HG03045 (cell line): Measurements from ENCODE around the gene HSPA4.

ENCODE experiments used
- ATAC-seq: cut with Tn5 transposase; IDR thresholded peaks from one replicate; pipeline ENCODE4 v1.9.1; 2021; ENCODE audit warnings: mild to moderate bottlenecking, moderate library complexity; ENCODE audit not compliant: unreplicated experiment

Gene HSPA4

GRCh38 chr5:133088064-133088463, 36.3 kb downstream of the HSPA4 start:
- ATAC-seq: no peak

GRCh38 chr5:133091034-133091433, 39.2 kb downstream of the HSPA4 start:
- ATAC-seq: no peak

- ATAC-seq: no peak
Measured at GRCh38 chr5:133106343-133106742, 54.5 kb downstream of the HSPA4 start.

- ATAC-seq: no peak
Measured at GRCh38 chr5:133106761-133107572, 55.2 kb downstream of the HSPA4 start.

GRCh38 chr5:133108481-133108921, 56.7 kb downstream of the HSPA4 start:
- ATAC-seq: no peak

GRCh38 chr5:133109655-133110483, 58.1 kb downstream of the HSPA4 start:
- ATAC-seq: no peak

- no peak for ATAC-seq
Measured at GRCh38 chr5:133110709-133111108, 58.9 kb downstream of the HSPA4 start.

GRCh38 chr5:133111299-133111698, 59.5 kb downstream of the HSPA4 start:
- no peak for ATAC-seq

- no peak for ATAC-seq
Measured at GRCh38 chr5:133112026-133112660, 60.3 kb downstream of the HSPA4 start.

GRCh38 chr5:133113331-133114061, 61.7 kb downstream of the HSPA4 start:
- no peak for ATAC-seq

GRCh38 chr5:133114166-133114932, 62.5 kb downstream of the HSPA4 start:
- no peak for ATAC-seq

- ATAC-seq: no peak
Measured at GRCh38 chr5:133114933-133115310, 63.1 kb downstream of the HSPA4 start.

- ATAC-seq: no peak
Measured at GRCh38 chr5:133116601-133117000, 64.8 kb downstream of the HSPA4 start.

GRCh38 chr5:133117166-133117911, 65.5 kb downstream of the HSPA4 start:
- no peak for ATAC-seq

- ATAC-seq: no peak
Measured at GRCh38 chr5:133117912-133118445, 66.2 kb downstream of the HSPA4 start.

- ATAC-seq: no peak
Measured at GRCh38 chr5:133118741-133119140, 66.9 kb downstream of the HSPA4 start.

GRCh38 chr5:133119233-133119711, 67.5 kb downstream of the HSPA4 start:
- no peak for ATAC-seq

- no peak for ATAC-seq
Measured at GRCh38 chr5:133120156-133120750, 68.4 kb downstream of the HSPA4 start.

- no peak for ATAC-seq
Measured at GRCh38 chr5:133121080-133121479, 69.3 kb downstream of the HSPA4 start.
